ENCODE measurements around the gene PRICKLE2.

The PRICKLE2 gene

GRCh38 chr3:64059484-64060175 lies 165.6 kb downstream of the PRICKLE2 start:
- ChIA-PET CTCF (interaction anchor here (1.4 kb wide), 1 partner anchor 13 kb away, joined by 4 read pairs; no protein-coding TSS in a partner anchor), POLR2A (no interaction called here)
- no peak for TF ChIP-seq CTCF (IDR thresholded peaks at IDR 0.05; ENCODE audit: control extremely low read depth, extremely low read depth, low read depth, missing control alignments)
- no peak for DNase-seq (ENCODE audit: extremely low spot score)

GRCh38 chr3:64058566-64058965 lies 166.7 kb downstream of the PRICKLE2 start:
- ChIA-PET POLR2A (no interaction called here), CTCF (no interaction called here)
- TF ChIP-seq CTCF (IDR thresholded peaks at IDR 0.05; ENCODE audit: control extremely low read depth, extremely low read depth, low read depth, missing control alignments) = no peak
- DNase-seq (ENCODE audit: extremely low spot score) = no peak

- no peak for DNase-seq (ENCODE audit: extremely low spot score)
- ChIA-PET POLR2A (interaction anchor here (0.6 kb wide), 1 partner anchor 251 kb away, joined by 4 read pairs; no protein-coding TSS in a partner anchor), CTCF (no interaction called here)
- no peak for TF ChIP-seq CTCF (IDR thresholded peaks at IDR 0.05; ENCODE audit: control extremely low read depth, extremely low read depth, low read depth, missing control alignments)
Measured at GRCh38 chr3:64057231-64057630, 168.0 kb downstream of the PRICKLE2 start.

GRCh38 chr3:64056606-64057180 lies 168.6 kb downstream of the PRICKLE2 start:
- no peak for TF ChIP-seq CTCF (IDR thresholded peaks at IDR 0.05; ENCODE audit: control extremely low read depth, extremely low read depth, low read depth, missing control alignments)
- ChIA-PET POLR2A (interaction anchor here (0.6 kb wide), 1 partner anchor 251 kb away, joined by 4 read pairs; no protein-coding TSS in a partner anchor), CTCF (no interaction called here)
- no peak for DNase-seq (ENCODE audit: extremely low spot score)

GRCh38 chr3:64055076-64055475 lies 170.2 kb downstream of the PRICKLE2 start:
- ChIA-PET CTCF (no interaction called here), POLR2A (no interaction called here)
- no peak for TF ChIP-seq CTCF (IDR thresholded peaks at IDR 0.05; ENCODE audit: control extremely low read depth, extremely low read depth, low read depth, missing control alignments)
- no peak for DNase-seq (ENCODE audit: extremely low spot score)

- POLR2A ChIA-PET = no interaction called here
- no peak for DNase-seq (ENCODE audit: extremely low spot score)
- CTCF ChIA-PET = no interaction called here
- no peak for TF ChIP-seq CTCF (IDR thresholded peaks at IDR 0.05; ENCODE audit: control extremely low read depth, extremely low read depth, low read depth, missing control alignments)
Measured at GRCh38 chr3:64054488-64054887, 170.8 kb downstream of the PRICKLE2 start.
